ENCODE measurements around the gene CD244. TPM values are rescaled to one million over a fixed set of nuclear protein-coding genes. Genes with fewer than 3 reads are reported as not detected.
A peak's percentile ranks its signal among the peaks of the same experiment; 100 is the strongest.
"Not testable (repeated sequence)": the region's sequence is repeated elsewhere in the genome, so short reads cannot be mapped to it uniquely, and the experiment has no call there.

CD244 gene
- polyA plus RNA-seq (2012; ENCODE audit: missing spikeins), result 1.3 TPM

DNA sequence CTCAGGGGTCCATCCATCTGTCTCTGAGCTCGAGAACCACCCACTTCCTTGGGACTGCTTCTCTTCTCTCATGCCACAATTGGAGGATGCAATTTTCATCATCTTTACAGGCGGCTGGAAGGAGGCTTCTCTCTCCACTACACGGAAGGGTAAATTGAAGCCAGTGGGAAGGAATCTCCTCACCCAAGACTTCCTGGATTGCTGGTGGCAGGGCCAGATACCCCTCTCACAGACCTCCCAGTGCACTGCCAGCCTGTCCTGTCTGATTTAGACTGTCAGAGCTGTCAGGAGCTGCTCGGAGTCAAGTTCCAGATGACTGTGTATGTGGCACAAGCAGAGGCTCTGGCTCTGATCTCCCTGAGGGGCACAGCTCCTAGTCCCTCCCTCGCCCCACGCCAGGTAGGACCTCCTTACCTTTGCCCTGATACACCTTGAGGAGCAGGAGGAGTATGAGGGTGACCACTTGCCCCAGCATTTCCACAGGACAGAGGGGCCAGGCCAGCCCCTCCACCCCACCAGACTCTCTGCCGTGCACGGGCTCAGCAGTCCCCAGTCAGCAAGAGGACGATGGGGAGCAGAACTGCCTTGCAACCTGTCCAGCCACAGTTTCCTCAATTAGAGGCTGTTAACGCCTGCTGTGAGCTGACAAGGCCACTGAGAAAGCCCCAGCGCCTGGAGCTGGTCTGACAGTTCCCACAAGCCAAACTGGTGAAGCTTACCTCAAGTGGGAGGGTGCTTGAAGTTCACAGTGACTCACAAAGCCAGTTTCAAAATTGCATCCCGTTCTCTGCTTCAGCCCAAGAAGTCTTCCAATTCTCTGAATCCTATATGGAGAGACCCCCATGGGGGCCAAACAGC, at the start of gene CD244:
Gene CD244, minus strand, starts transcription at position 685 of the 858 bp plus-strand sequence. Its CDS starts 210 bp downstream, at position 475.
- FAIRE-seq, result peak; percentile 82
- DNase-seq (ENCODE audit: insufficient read length), result no peak
- TF ChIP-seq TAF1 (IDR thresholded peaks at IDR 0.05; ENCODE audit: borderline replicate concordance, low read depth, low read length), result no peak

DNA sequence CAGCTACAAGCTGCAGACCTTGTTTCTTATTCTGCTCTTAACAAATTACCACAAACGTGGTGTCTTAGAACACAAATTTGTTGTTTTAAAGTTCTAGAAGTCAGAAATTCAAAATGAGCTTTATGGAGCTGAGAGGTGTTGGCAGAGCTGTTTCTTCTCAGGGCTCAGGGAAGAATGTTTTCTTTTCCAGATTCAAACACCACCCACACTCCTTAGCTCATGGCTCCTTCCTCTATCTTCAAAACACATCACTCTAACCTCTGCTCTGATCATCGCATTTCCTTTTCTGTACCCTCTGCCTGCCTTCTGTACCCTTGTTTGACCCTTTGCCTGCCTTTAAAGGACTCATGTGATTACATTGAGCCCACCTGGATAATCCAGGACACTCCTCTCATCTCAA, 49.2 kb upstream of the CD244 start:
- no peak for TF ChIP-seq POLR2AphosphoS5 (IDR thresholded peaks at IDR 0.05; ENCODE audit: low read depth, low read length)
- TF ChIP-seq POLR2A (IDR thresholded peaks at IDR 0.05; ENCODE audit: low read depth, low read length), result no peak
- no peak for TF ChIP-seq TAF1 (IDR thresholded peaks at IDR 0.05; ENCODE audit: borderline replicate concordance, low read depth, low read length)
- FAIRE-seq, result no peak
- DNase-seq (ENCODE audit: insufficient read length), result no peak

- FAIRE-seq (no peak), DNase-seq (ENCODE audit: insufficient read length) (no peak)
These were observed 48.8 kb upstream of the CD244 start for GRCh38 chr1:160911441-160911840.

DNA sequence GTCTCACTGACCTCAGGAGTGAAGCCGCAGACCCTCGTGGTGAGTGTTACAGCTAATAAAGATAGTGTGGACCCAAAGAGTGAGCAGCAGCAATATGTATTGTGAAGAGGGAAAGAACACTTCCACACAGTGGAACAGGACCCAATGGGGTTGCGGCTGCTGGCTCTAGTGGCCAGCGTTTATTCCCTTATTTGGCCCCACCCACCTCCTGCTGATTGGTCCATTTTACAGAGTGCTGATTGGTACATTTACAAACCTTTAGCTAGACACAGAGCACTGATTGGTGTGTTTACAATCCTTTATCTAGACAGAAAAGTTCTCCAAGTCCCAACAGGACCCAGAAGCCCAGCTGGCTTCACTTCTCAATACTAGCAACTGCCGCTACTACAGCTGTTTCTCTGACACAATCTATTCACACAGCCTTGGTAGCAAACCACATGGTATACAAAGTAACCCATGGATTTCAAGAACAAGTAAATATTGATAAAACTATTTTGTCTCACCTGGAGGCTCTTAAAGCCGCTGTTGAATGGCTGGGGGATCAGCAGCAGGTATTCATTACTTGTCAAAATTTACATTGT, 47.6 kb upstream of the CD244 start:
- DNase-seq (ENCODE audit: insufficient read length) (no peak), FAIRE-seq (no peak)
- no peak for TF ChIP-seq TAF1 (IDR thresholded peaks at IDR 0.05; ENCODE audit: borderline replicate concordance, low read depth, low read length)

More at GRCh38 chr1:160911441-160911840, 48.8 kb upstream of the CD244 start:
- TF ChIP-seq POLR2A (IDR thresholded peaks at IDR 0.05; ENCODE audit: low read depth, low read length) (no peak), TAF1 (IDR thresholded peaks at IDR 0.05; ENCODE audit: borderline replicate concordance, low read depth, low read length) (no peak), POLR2AphosphoS5 (IDR thresholded peaks at IDR 0.05; ENCODE audit: low read depth, low read length) (no peak)

- DNase-seq (ENCODE audit: insufficient read length), result no peak
- FAIRE-seq, result no peak
- TF ChIP-seq TAF1 (IDR thresholded peaks at IDR 0.05; ENCODE audit: borderline replicate concordance, low read depth, low read length) (no peak), POLR2A (IDR thresholded peaks at IDR 0.05; ENCODE audit: low read depth, low read length) (no peak), POLR2AphosphoS5 (IDR thresholded peaks at IDR 0.05; ENCODE audit: low read depth, low read length) (no peak)
These were observed 45.3 kb upstream of the CD244 start for GRCh38 chr1:160907976-160908375.

DNA sequence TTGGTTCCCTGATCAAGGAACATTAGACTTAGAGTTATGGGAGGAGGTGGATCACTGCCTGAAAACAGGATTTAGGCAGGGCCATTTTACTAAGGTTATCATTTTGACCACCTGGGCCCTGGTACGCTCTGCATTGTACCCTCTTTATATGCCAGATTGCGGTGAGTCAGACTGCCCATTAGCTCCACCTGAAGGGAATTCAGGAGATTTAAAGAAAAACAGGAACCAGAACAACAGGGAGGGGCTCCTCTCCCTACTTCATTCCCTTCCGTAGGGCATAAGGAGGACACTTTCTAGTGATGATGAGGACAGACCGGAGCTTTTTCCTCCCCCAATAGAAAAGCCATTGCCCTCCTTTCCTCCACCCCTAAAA, 42.9 kb upstream of the CD244 start:
- FAIRE-seq (no peak), DNase-seq (ENCODE audit: insufficient read length) (no peak)
- TF ChIP-seq POLR2A (IDR thresholded peaks at IDR 0.05; ENCODE audit: low read depth, low read length), result no peak
- TF ChIP-seq TAF1 (IDR thresholded peaks at IDR 0.05; ENCODE audit: borderline replicate concordance, low read depth, low read length), result no peak
- TF ChIP-seq POLR2AphosphoS5 (IDR thresholded peaks at IDR 0.05; ENCODE audit: low read depth, low read length), result no peak

DNA sequence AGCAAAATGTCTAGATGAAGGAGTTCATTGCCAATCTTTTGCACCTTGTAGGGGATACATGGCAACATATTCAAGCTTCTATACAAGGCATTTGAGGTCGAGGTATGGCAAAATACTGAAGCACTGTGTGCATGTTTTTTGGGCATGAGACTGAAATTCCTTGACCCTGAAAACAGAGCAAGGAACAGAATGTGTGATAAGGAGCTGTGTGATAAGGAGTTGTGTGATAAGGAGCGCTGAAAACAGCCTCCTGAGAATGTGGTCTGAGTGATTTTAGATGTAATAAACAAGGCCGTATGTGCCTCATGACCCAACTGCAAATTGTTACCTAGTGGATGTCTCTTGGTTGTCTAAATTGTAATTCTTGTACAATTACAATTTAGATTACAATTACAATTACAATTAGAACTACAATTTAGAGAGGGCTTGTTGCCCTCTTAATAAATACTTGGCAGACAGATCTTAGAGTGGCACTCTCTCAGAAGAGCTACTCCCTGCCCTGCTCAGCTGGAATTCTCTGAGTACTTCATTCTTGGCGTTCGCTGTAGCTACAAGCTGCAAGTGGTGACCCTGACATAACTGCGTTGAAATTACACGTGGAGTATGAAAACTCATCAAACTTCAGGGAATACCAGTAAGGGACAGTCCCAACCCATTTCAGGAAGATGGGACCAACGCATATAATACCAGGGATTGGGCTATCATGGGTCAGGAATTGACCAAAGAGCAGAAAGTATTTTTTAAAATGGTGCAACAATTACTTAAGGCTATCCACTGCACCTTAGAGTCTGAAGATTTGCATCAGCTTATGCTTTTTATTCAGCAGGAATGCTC, 42.3 kb upstream of the CD244 start:
- DNase-seq (ENCODE audit: insufficient read length) (no peak), FAIRE-seq (no peak)

GRCh38 chr1:160902251-160902650, 39.6 kb upstream of the CD244 start:
- not testable (repeated sequence) for FAIRE-seq; DNase-seq (ENCODE audit: insufficient read length)

More for the DNA sequence above, 42.3 kb upstream of the CD244 start:
- TF ChIP-seq TAF1 (IDR thresholded peaks at IDR 0.05; ENCODE audit: borderline replicate concordance, low read depth, low read length) (no peak), POLR2AphosphoS5 (IDR thresholded peaks at IDR 0.05; ENCODE audit: low read depth, low read length) (no peak), POLR2A (IDR thresholded peaks at IDR 0.05; ENCODE audit: low read depth, low read length) (no peak)

DNA sequence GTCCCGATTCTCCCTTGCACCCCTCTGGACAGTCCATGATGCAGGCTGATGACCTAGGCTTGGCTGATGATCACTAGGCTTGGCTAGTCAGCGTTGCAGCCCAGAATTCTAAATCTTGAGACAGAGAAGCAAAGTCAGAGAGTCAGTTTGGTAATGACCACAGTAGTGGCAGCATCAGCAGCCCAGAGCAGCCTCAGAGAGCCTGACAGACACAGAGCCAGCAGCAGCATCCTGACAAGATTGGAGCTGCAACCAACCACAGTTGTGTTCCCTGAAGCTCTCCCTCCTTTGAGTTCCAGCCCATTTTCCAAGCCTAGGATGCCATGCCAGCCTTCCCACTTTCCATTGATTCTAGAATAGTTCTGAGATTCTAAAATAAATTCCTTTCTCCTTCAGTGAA, 39.1 kb upstream of the CD244 start:
- FAIRE-seq, result no peak
- no peak for DNase-seq (ENCODE audit: insufficient read length)
- TF ChIP-seq POLR2A (IDR thresholded peaks at IDR 0.05; ENCODE audit: low read depth, low read length) (no peak), TAF1 (IDR thresholded peaks at IDR 0.05; ENCODE audit: borderline replicate concordance, low read depth, low read length) (no peak), POLR2AphosphoS5 (IDR thresholded peaks at IDR 0.05; ENCODE audit: low read depth, low read length) (no peak)

GRCh38 chr1:160900683-160901082, 38.0 kb upstream of the CD244 start:
- not testable (repeated sequence) for FAIRE-seq; DNase-seq (ENCODE audit: insufficient read length)

DNA sequence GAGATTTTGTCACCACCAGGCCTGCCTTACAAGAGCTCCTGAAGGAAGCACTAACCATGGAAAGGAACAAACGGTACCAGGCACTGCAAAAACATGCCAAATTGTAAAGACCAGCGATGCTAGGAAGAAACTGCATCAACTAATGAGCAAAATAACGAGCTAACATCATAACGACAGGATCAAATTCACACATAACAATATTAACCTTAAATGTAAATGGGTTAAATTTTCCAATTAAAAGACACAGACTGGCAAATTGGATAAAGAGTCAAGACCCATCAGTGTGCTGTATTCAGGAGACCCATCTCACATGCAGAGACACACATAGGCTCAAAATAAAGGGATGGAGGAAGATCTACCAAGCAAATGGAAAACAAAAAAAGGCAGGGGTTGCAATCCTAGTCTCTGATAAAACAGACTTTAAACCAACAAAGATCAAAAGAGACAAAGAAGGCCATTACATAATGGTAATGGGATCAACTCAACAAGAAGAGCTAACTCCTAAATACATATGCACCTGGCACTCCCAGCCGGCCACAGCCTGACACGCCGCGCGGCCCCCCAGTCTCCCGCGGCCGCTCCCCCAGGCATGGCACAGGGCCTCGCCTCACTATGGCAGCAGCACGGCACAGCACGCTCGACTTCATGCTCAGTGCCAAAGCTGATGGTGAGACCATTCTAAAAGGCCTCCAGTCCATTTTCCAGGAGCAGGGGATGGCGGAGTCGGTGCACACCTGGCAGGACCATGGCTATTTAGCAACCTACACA, 31.9 kb upstream of the CD244 start:
- DNase-seq (ENCODE audit: insufficient read length); FAIRE-seq: not testable (repeated sequence)

- TF ChIP-seq POLR2A (IDR thresholded peaks at IDR 0.05; ENCODE audit: low read depth, low read length), result no peak
- TF ChIP-seq TAF1 (IDR thresholded peaks at IDR 0.05; ENCODE audit: borderline replicate concordance, low read depth, low read length), result no peak
- TF ChIP-seq POLR2AphosphoS5 (IDR thresholded peaks at IDR 0.05; ENCODE audit: low read depth, low read length), result no peak
- FAIRE-seq, result no peak
- no peak for DNase-seq (ENCODE audit: insufficient read length)
These were observed 28.8 kb upstream of the CD244 start for GRCh38 chr1:160891474-160891873.

Measured in GM12892 (cell line).